Endodermal cell (in vitro differentiated cells): ENCODE measurements around the gene CREM. TPM values are rescaled to one million over a fixed set of nuclear protein-coding genes. Genes with fewer than 3 reads are reported as not detected.

Experiments used
- DNase-seq: peaks from one replicate; pipeline ENCODE4 v3.0.0-alpha.2; 2017
- H3K27ac ChIP-seq: 2 replicates; pipeline ENCODE4 v1.5.1; 2013; ENCODE audit warnings: mild to moderate bottlenecking, low read depth, low read length, moderate library complexity
- H3K27me3 ChIP-seq: 2 replicates; pipeline ENCODE4 v1.6.1; 2013; ENCODE audit warnings: mild to moderate bottlenecking, low read length, moderate library complexity; ENCODE audit not compliant: insufficient read depth, control insufficient read depth, poor library complexity, severe bottlenecking
- H3K36me3 ChIP-seq: 2 replicates; pipeline ENCODE4 v1.7.0; 2013; ENCODE audit warnings: mild to moderate bottlenecking, low read length, moderate library complexity; ENCODE audit not compliant: control insufficient read depth, insufficient read depth
- H3K4me1 ChIP-seq: one replicate; pipeline ENCODE4 v1.7.0; 2013; ENCODE audit warnings: low read length; ENCODE audit not compliant: control insufficient read depth, insufficient read depth
- H3K4me3 ChIP-seq: 2 replicates; pipeline ENCODE4 v1.5.1; 2013; ENCODE audit warnings: mild to moderate bottlenecking, low read length, moderate library complexity
- H3K9ac ChIP-seq: 2 replicates; pipeline ENCODE4 v1.6.1; 2013; ENCODE audit warnings: mild to moderate bottlenecking, low read length, moderate library complexity; ENCODE audit not compliant: poor library complexity, severe bottlenecking; ENCODE audit errors: extremely low read depth
- H3K9me3 ChIP-seq: 2 replicates; pipeline ENCODE4 v1.6.1; 2013; ENCODE audit warnings: mild to moderate bottlenecking, low read length, moderate library complexity; ENCODE audit not compliant: control insufficient read depth
- H3K27ac Mint-ChIP-seq: 2 replicates; pipeline ENCODE4 v1.8.0; 2020; ENCODE audit warnings: mixed read lengths
- H3K27me3 Mint-ChIP-seq: 2 replicates; pipeline ENCODE4 v1.8.0; 2021; ENCODE audit warnings: mild to moderate bottlenecking, mixed read lengths; ENCODE audit not compliant: insufficient read depth
- H3K36me3 Mint-ChIP-seq: 2 replicates; pipeline ENCODE4 v1.8.0; 2020; ENCODE audit warnings: low read depth, mixed read lengths
- H3K4me1 Mint-ChIP-seq: 2 replicates; pipeline ENCODE4 v1.8.0; 2020; ENCODE audit warnings: mixed read lengths
- H3K4me3 Mint-ChIP-seq: 2 replicates; pipeline ENCODE4 v1.8.0; 2020; ENCODE audit warnings: mild to moderate bottlenecking, moderate library complexity, mixed read lengths
- H3K9me3 Mint-ChIP-seq: 2 replicates; pipeline ENCODE4 v1.8.0; 2020; ENCODE audit warnings: mild to moderate bottlenecking, mixed read lengths
- CTCF ChIP-seq: fragments of 200-600 bp; sonication (generic); conservative IDR thresholded peaks from 2 replicates; pipeline ENCODE4 v1.5.0; 2021; ENCODE audit warnings: antibody characterized with exemption, mild to moderate bottlenecking
- WGBS, 2 experiments: methylation state at CpG; one replicate each; pipeline versions ENCODE4 v1.1.5 to v1.1.7; 2013; ENCODE audit warnings: missing lambda C conversion rate in 2 of 2, mixed read lengths in 1 of 2; ENCODE audit not compliant: insufficient coverage in 1 of 2, insufficient read length in 1 of 2; 5-methylcytosine and 5-hydroxymethylcytosine counted together
- microRNA-seq: library from miRNA; unstranded; fragments of <30 nt; microRNA quantifications from one replicate; pipeline ENCODE4 v1.2.0, GENCODE V29; 2020; ENCODE audit warnings: borderline microRNAs expressed
- total RNA-seq, 2 donors: library from RNA; stranded (reverse); fragmentation: NEBNext Ultra II Directional in 1 of 2; extraction: Animal tissue kit (Norgen Biotek cat#: 25700) in 1 of 2; gene quantifications; 2 replicates in 1 of 2; 3 replicates in 1 of 2; pipeline ENCODE4 v1.2.1, GENCODE V29; 2021

CREM gene
- total RNA-seq, 2 donors from 2014 or later, result 31.5 to 35.3 TPM

GRCh38 chr10:35259769-35260397, 133.2 kb downstream of the CREM start:
- H3K4me3 ChIP-seq, result no peak overlapping the region
- H3K27ac Mint-ChIP-seq, result no peak overlapping the region
- H3K27me3 Mint-ChIP-seq, result no peaks in the 10 kb centered on the region
- H3K9ac ChIP-seq, result no peak overlapping the region
- H3K9me3 ChIP-seq, result peaks cover 10% of the 10 kb centered on the region
- no peaks in the 10 kb centered on the region for H3K4me1 ChIP-seq
- no peaks in the 10 kb centered on the region for H3K36me3 Mint-ChIP-seq
- 58 to 75% methylated on average over 2 to 3 of the region's 3 CpGs for WGBS, 2 experiments
- H3K27ac ChIP-seq, result no peak overlapping the region
- DNase-seq, result no peak
- peaks cover 25% of the 10 kb centered on the region for H3K9me3 Mint-ChIP-seq
- H3K4me3 Mint-ChIP-seq, result no peak overlapping the region
- no peaks in the 10 kb centered on the region for H3K27me3 ChIP-seq
- H3K4me1 Mint-ChIP-seq, result no peaks in the 10 kb centered on the region
- TF ChIP-seq CTCF, result no peak
- H3K36me3 ChIP-seq, result no peaks in the 10 kb centered on the region

GRCh38 chr10:35262436-35262835, 135.8 kb downstream of the CREM start:
- Mint-ChIP-seq H3K27ac (no peak overlapping the region), H3K27me3 (no peaks in the 10 kb centered on the region), H3K4me3 (no peak overlapping the region), H3K36me3 (no peaks in the 10 kb centered on the region), H3K4me1 (no peaks in the 10 kb centered on the region), H3K9me3 (peaks cover 17% of the 10 kb centered on the region)
- peaks cover 5% of the 10 kb centered on the region for H3K9me3 ChIP-seq
- no peak for TF ChIP-seq CTCF
- 93% methylated on average over 3 to 5 of the region's 5 CpGs for WGBS, 2 experiments
- H3K9ac ChIP-seq, result no peak overlapping the region
- no peak overlapping the region for H3K4me3 ChIP-seq
- no peaks in the 10 kb centered on the region for H3K27me3 ChIP-seq
- no peaks in the 10 kb centered on the region for H3K36me3 ChIP-seq
- H3K4me1 ChIP-seq, result no peaks in the 10 kb centered on the region
- DNase-seq, result no peak
- no peak overlapping the region for H3K27ac ChIP-seq

Small RNA genes within 50 kb of the gene (microRNA-seq; reads per million reads assigned to microRNA genes)
- gene MIR3611, result not detected

Other genes starting within 250 kb of the CREM start
- gene CUL2, start 36.5 kb upstream of the CREM start, total RNA-seq, result 10 to 100 TPM; 39.2 to 41.5 TPM
- 10 to 100 TPM; 60.5 to 65.9 TPM for gene CCNY, start 209.7 kb downstream of the CREM start, total RNA-seq